Panc1 (cell line): ENCODE measurements around the gene FGFBP2. TPM values are rescaled to one million over a fixed set of nuclear protein-coding genes. Genes with fewer than 3 reads are reported as not detected.

Experiments
- ATAC-seq: fragments of 200-7000 bp; cut with Tn5 transposase; 2 replicates; pipeline ENCODE4 v1.9.1; 2020; ENCODE audit warnings: mild to moderate bottlenecking, moderate library complexity
- BruUV-seq: library from RNA; stranded (reverse); fragments of 400-500 nt; replicated peaks from 2 replicates; lab custom pipeline; 2021; lab: Mats Ljungman, UMichigan
- CTCF ChIA-PET: fragments of 300-600 bp; sonication (Branson Sonifier 250); formaldehyde crosslinking; loops from one replicate; lab custom pipeline; 2022; ENCODE audit warnings: antibody characterized with exemption; lab: Charles Lee
- POLR2A ChIA-PET: fragments of 300-600 bp; sonication (Branson Sonifier 250); formaldehyde crosslinking; loops from one replicate; lab custom pipeline; 2022; ENCODE audit warnings: antibody characterized with exemption; lab: Charles Lee
- DNase-seq: peaks from one replicate; pipeline ENCODE4 v3.0.0-alpha.2; 2010; ENCODE audit warnings: low read depth, low spot score
- H3K27ac ChIP-seq: 2 replicates; pipeline ENCODE4 v1.5.1; 2011; ENCODE audit warnings: mild to moderate bottlenecking, low read length, inconsistent platforms
- H3K27me3 ChIP-seq: fragments of 200-500 bp; sonication (Bioruptor generic); 2 replicates; pipeline ENCODE4 v1.6.0; 2014; ENCODE audit warnings: low read length, inconsistent platforms; ENCODE audit not compliant: control insufficient read depth, insufficient read depth
- H3K36me3 ChIP-seq: fragments of 200-500 bp; sonication (Bioruptor generic); 2 replicates; pipeline ENCODE4 v1.5.1; 2014; ENCODE audit warnings: inconsistent platforms, mild to moderate bottlenecking, low read length, moderate library complexity; ENCODE audit not compliant: control insufficient read depth, insufficient read depth
- H3K4me1 ChIP-seq: 2 replicates; pipeline ENCODE4 v1.5.1; 2011; ENCODE audit warnings: inconsistent platforms, mild to moderate bottlenecking, low read length, moderate library complexity; ENCODE audit not compliant: control insufficient read depth, insufficient read depth
- H3K4me3 ChIP-seq, 2 experiments: 2 replicates each; pipeline ENCODE4 v1.5.1; 2011 to 2012; ENCODE audit warnings: low read depth in 2 of 2, low read length in 2 of 2, mild to moderate bottlenecking in 2 of 2, inconsistent platforms in 1 of 2, moderate library complexity in 1 of 2
- H3K9me3 ChIP-seq: fragments of 200-500 bp; sonication (Bioruptor generic); 2 replicates; pipeline ENCODE4 v1.5.1; 2014; ENCODE audit warnings: low read depth, mild to moderate bottlenecking, inconsistent platforms, low read length, moderate library complexity; ENCODE audit not compliant: control insufficient read depth, insufficient read depth
- CTCF ChIP-seq: fragments of 450-650 bp; IDR thresholded peaks from 2 replicates; pipeline ENCODE4 v1.5.1; 2017; ENCODE audit warnings: mild to moderate bottlenecking
- POLR2AphosphoS5 ChIP-seq: IDR thresholded peaks from 2 replicates; pipeline ENCODE4 v1.6.1; 2012; ENCODE audit warnings: mild to moderate bottlenecking, low read depth, low read length, moderate library complexity
- SIN3A ChIP-seq: IDR thresholded peaks from 2 replicates; pipeline ENCODE4 v1.6.1; 2012; ENCODE audit warnings: low read depth, mild to moderate bottlenecking, low read length, moderate library complexity, borderline replicate concordance; ENCODE audit not compliant: insufficient read depth
- TCF7L2 ChIP-seq: IDR thresholded peaks from 2 replicates; pipeline ENCODE4 v1.6.1; 2011; ENCODE audit warnings: mild to moderate bottlenecking, low read depth, low read length, inconsistent platforms
- in situ Hi-C: cut with HindIII; loops from 2 replicates; pipeline ENCODE4 v1.10.0; 2016; ENCODE audit warnings: low sequenced_read_pairs, low pct_unique_long_range_greater_than_20kb
- intact Hi-C: fragments of 100-400 bp; cut with micrococcal nuclease; formaldehyde crosslinking; loops from one replicate; pipeline ENCODE4 v1.10.0; 2022; ENCODE audit not compliant: unreplicated experiment
- total RNA-seq: library from RNA; stranded (reverse); gene quantifications from one replicate; pipeline ENCODE4 v1.2.1, GENCODE V29; 2021; ENCODE audit not compliant: unreplicated experiment
- TF ChIP-seq, protein P1 (sequence below), 2 experiments: IDR thresholded peaks; 2 replicates each; pipeline ENCODE4 v1.6.1; 2011 to 2012; ENCODE audit warnings: low read depth in 2 of 2, control low read depth in 1 of 2, low read length in 1 of 2, mild to moderate bottlenecking in 1 of 2, moderate library complexity in 1 of 2; ENCODE audit not compliant: insufficient read depth in 1 of 2

The FGFBP2 gene
- total RNA-seq, 1 experiment from 2014 or later = 0.33 TPM

GRCh38 chr4:15921592-15921932 is 41.4 kb downstream of the FGFBP2 start:
- no peak for TF ChIP-seq POLR2AphosphoS5
- TF ChIP-seq TCF7L2 = no peak
- TF ChIP-seq SIN3A = no peak
- no peak for TF ChIP-seq CTCF
- TF ChIP-seq, protein P1, sequence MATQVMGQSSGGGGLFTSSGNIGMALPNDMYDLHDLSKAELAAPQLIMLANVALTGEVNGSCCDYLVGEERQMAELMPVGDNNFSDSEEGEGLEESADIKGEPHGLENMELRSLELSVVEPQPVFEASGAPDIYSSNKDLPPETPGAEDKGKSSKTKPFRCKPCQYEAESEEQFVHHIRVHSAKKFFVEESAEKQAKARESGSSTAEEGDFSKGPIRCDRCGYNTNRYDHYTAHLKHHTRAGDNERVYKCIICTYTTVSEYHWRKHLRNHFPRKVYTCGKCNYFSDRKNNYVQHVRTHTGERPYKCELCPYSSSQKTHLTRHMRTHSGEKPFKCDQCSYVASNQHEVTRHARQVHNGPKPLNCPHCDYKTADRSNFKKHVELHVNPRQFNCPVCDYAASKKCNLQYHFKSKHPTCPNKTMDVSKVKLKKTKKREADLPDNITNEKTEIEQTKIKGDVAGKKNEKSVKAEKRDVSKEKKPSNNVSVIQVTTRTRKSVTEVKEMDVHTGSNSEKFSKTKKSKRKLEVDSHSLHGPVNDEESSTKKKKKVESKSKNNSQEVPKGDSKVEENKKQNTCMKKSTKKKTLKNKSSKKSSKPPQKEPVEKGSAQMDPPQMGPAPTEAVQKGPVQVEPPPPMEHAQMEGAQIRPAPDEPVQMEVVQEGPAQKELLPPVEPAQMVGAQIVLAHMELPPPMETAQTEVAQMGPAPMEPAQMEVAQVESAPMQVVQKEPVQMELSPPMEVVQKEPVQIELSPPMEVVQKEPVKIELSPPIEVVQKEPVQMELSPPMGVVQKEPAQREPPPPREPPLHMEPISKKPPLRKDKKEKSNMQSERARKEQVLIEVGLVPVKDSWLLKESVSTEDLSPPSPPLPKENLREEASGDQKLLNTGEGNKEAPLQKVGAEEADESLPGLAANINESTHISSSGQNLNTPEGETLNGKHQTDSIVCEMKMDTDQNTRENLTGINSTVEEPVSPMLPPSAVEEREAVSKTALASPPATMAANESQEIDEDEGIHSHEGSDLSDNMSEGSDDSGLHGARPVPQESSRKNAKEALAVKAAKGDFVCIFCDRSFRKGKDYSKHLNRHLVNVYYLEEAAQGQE (IDR thresholded peaks at IDR 0.05; ENCODE audit: insufficient read depth in 1 of 2, low read depth in 2 of 2, low read length in 1 of 2) = no peak
- ChIA-PET CTCF (no interaction called here), POLR2A (no interaction called here)
- BruUV-seq = no TSS peak
- peak; percentile 42; the same call in 1 of the 2 replicates for ATAC-seq
- Histone ChIP-seq H3K4me3 (no peak overlapping the region), H3K36me3 (no peaks in the 10 kb centered on the region), H3K27me3 (no peaks in the 10 kb centered on the region), H3K9me3 (no peaks in the 10 kb centered on the region), H3K27ac (peak overlapping the region; percentile 39; the same call in 1 of the 2 replicates), H3K4me1 (no peaks in the 10 kb centered on the region; the same call in 1 of the 2 replicates)
- in situ Hi-C loops = no loop called here
- intact Hi-C loops = no loop called here
- no peak for DNase-seq

GRCh38 chr4:15920723-15921591 is 42.0 kb downstream of the FGFBP2 start:
- intact Hi-C loops = no loop called here
- no peaks in the 10 kb centered on the region for H3K9me3 ChIP-seq
- DNase-seq (peak; percentile 79), ATAC-seq (peak; percentile 97)
- 0 out of 2 replicates have a peak overlapping the region, but pooled peaks have one; percentile 39 for H3K27ac ChIP-seq
- no peaks in the 10 kb centered on the region for H3K36me3 ChIP-seq
- H3K4me1 ChIP-seq = no peaks in the 10 kb centered on the region; the same call in 1 of the 2 replicates
- POLR2A ChIA-PET = no interaction called here
- no peak overlapping the region for H3K4me3 ChIP-seq
- no TSS peak for BruUV-seq
- no peaks in the 10 kb centered on the region for H3K27me3 ChIP-seq
- in situ Hi-C loops = no loop called here
- CTCF ChIA-PET = no interaction called here
- peak; percentile 45; the same call in 1 of the 2 replicates for TF ChIP-seq POLR2AphosphoS5
- TF ChIP-seq CTCF = no peak
